A549 (cell line): ENCODE measurements around the gene STAC.

Experiments used
- CEBPB ChIP-seq, 2 experiments: fragments of >200 bp in 1 of 2; sonication (Bioruptor Twin) in 1 of 2; formaldehyde crosslinking in 1 of 2; IDR thresholded peaks; 2 replicates each; pipeline ENCODE4 v1.6.1; 2012 to 2016
- CHD2 ChIP-seq: fragments of 150-350 bp; IDR thresholded peaks from 2 replicates; pipeline ENCODE4 v1.6.1; 2014; ENCODE audit warnings: low read length; ENCODE audit not compliant: partially characterized antibody
- EHMT2 ChIP-seq: fragments of 200-600 bp; sonication (generic); IDR thresholded peaks from 2 replicates; pipeline ENCODE4 v1.6.1; 2016; ENCODE audit warnings: antibody characterized with exemption, low read depth, mild to moderate bottlenecking, moderate library complexity
- FOSL2 ChIP-seq, 2 experiments: fragments of 450-650 bp in 1 of 2; fragments of >200 bp in 1 of 2; sonication (Bioruptor Twin) in 1 of 2; formaldehyde crosslinking; IDR thresholded peaks; 2 replicates each; pipeline versions ENCODE4 v1.5.0 to v1.6.1; 2016 to 2020; ENCODE audit warnings: mild to moderate bottlenecking in 1 of 2, moderate library complexity in 1 of 2
- HEYL ChIP-seq: fragments of 250-450 bp; sonication (Bioruptor Pico); IDR thresholded peaks from 2 replicates; pipeline ENCODE4 v1.8.0; 2021; ENCODE audit warnings: mild to moderate bottlenecking, moderate library complexity
- JUNB ChIP-seq: fragments of >200 bp; sonication (Bioruptor Twin); formaldehyde crosslinking; IDR thresholded peaks from 2 replicates; pipeline ENCODE4 v1.6.1; 2016
- KDM1A ChIP-seq: fragments of 200-600 bp; sonication (generic); IDR thresholded peaks from 2 replicates; pipeline ENCODE4 v1.6.1; 2016; ENCODE audit warnings: low read depth, mild to moderate bottlenecking
- MAFK ChIP-seq: fragments of 450-650 bp; IDR thresholded peaks from 2 replicates; pipeline ENCODE4 v1.6.1; 2014; ENCODE audit not compliant: partially characterized antibody
- TF ChIP-seq, protein P1 (sequence below): fragments of >200 bp; sonication (Bioruptor Twin); formaldehyde crosslinking; IDR thresholded peaks from 3 replicates; pipeline ENCODE4 v1.5.1; 2016
- TF ChIP-seq, protein P2 (sequence below): IDR thresholded peaks from 2 replicates; pipeline ENCODE4 v1.6.1; 2012; ENCODE audit warnings: low read depth, borderline replicate concordance

DNA sequence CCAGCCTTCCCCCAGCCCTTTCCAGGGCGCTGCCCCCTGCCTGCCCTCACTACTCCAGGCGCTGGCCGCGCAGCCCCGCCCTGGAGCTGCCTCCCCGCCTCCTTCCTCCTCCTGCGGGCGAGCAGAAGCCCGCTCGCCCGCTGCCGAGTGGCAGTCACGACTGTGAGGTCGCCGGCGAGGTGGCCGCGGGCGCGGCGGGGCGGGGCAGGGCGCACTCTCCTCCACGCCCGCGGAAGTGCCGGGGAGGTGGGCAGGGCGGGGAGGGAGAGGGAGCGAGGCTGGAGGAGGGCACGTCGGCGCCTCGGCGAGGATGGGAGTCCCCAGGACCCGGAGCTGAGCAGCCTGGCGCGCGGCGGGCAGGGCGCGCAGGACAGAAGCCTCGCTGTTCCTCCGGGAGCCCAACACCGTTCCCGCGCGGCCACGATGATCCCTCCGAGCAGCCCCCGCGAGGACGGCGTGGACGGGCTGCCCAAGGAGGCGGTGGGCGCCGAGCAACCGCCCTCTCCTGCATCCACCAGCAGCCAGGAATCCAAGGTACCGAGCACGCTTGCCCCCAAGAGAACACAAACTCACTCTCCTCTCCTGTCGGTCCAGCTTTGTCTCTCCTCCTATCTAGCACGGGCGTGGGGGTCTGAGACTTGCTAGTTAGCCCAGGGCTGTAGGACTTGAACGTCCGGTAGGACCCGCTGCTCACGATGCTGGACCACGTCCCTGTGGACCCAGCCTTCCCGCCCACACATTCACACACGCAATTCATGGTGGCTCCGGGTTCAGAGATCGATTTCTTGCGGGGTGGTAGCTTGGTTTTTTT, at the start of gene STAC:
- TF ChIP-seq JUNB = no peak
- TF ChIP-seq HEYL = no peak
- TF ChIP-seq EHMT2 = no peak
- TF ChIP-seq, protein P1, sequence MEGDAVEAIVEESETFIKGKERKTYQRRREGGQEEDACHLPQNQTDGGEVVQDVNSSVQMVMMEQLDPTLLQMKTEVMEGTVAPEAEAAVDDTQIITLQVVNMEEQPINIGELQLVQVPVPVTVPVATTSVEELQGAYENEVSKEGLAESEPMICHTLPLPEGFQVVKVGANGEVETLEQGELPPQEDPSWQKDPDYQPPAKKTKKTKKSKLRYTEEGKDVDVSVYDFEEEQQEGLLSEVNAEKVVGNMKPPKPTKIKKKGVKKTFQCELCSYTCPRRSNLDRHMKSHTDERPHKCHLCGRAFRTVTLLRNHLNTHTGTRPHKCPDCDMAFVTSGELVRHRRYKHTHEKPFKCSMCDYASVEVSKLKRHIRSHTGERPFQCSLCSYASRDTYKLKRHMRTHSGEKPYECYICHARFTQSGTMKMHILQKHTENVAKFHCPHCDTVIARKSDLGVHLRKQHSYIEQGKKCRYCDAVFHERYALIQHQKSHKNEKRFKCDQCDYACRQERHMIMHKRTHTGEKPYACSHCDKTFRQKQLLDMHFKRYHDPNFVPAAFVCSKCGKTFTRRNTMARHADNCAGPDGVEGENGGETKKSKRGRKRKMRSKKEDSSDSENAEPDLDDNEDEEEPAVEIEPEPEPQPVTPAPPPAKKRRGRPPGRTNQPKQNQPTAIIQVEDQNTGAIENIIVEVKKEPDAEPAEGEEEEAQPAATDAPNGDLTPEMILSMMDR = no peak
- no peak for TF ChIP-seq FOSL2 (IDR thresholded peaks at IDR 0.05)
- no peak for TF ChIP-seq FOSL2 (CRISPR knock-in tag; IDR thresholded peaks at IDR 0.05)
- TF ChIP-seq KDM1A = no peak
- TF ChIP-seq CEBPB (IDR thresholded peaks at IDR 0.05) = no peak
- no peak for TF ChIP-seq CHD2
- TF ChIP-seq MAFK = no peak
- TF ChIP-seq, protein P2, sequence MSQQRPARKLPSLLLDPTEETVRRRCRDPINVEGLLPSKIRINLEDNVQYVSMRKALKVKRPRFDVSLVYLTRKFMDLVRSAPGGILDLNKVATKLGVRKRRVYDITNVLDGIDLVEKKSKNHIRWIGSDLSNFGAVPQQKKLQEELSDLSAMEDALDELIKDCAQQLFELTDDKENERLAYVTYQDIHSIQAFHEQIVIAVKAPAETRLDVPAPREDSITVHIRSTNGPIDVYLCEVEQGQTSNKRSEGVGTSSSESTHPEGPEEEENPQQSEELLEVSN = peak; percentile 48; the same call in 1 of the 2 replicates
